GM12892 (cell line): ENCODE measurements around the gene HLA-DQB1.

Experiments used
- POLR2A ChIP-seq: IDR thresholded peaks from 2 replicates; pipeline ENCODE4 v1.6.1; 2011; ENCODE audit warnings: low read depth, low read length, control low read depth
- TAF1 ChIP-seq: IDR thresholded peaks from 2 replicates; pipeline ENCODE4 v1.6.1; 2011; ENCODE audit warnings: low read depth, mild to moderate bottlenecking, control low read depth, low read length, borderline replicate concordance

DNA sequence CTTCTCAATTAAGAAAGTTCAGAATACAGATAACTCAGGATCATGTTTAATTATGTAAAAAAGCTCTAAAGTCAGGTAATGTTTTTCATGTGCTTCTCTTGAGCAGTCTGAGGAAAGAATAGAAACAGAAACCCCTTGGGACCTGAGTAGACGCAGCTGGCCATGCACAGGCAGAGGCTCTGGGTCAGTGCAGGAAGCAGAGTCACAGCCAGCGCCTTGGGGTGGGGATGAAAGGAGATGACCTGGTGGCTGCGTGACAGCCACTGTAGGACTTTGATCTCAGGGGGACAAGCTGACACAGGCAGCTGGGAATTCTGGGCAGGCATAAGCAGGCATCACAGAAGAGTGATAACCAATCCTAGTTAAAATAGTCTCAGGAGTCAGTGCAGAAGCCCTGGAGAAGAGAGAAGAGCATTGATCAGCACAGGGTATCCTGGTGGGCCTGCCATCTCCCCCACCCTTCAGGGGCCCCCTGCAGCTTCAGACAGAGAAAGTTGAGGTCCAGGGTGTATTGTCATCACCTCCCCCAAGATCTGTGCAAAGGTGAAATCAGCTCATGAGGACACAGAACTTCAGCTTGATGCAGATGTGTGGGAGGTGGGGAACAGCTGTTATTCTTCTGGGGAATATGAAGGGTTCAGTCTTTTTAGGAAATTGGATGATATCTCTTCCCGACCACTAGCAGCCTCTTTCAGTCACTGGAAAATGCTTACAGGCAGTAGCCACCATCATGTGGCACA is 6.4 kb downstream of the HLA-DQB1 start:
- peak; percentile 21; the same call in 1 of the 2 replicates for TF ChIP-seq POLR2A
- TF ChIP-seq TAF1: no peak
